GM21390 (cell line): ENCODE data around the gene RXRA.

Experiments used
- ATAC-seq: cut with Tn5 transposase; IDR thresholded peaks from one replicate; pipeline ENCODE4 v1.9.1; 2021; ENCODE audit not compliant: unreplicated experiment

The RXRA gene

DNA sequence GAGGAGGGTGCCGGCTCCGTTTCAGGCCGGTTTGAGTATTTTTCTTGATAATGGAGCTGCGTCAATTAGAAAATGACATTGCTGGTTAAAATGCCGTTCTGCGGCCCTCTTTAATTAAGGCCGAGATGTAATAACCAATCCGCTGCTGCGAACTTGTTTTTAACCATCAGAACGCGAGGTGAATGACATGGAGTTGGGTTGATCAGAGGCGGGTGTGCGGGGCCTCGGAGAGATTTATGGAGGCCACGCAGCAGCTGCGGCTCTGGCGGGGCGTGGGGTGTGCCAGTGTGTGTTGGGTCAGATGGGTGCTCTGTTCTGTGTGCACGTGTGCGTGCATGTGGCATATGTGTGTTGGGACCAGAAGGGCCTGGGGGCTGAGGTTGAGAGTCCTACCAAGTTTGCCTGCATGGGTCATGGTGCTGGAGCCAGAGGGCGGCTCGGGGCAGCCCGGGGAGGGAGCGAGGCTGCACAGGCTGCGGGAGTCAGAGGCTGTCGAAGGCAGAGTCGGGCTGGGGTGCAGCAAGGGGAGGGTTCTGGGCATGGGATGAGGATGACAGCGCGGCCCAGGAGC lies 25.4 kb downstream of the RXRA start:
- ATAC-seq: no peak

DNA sequence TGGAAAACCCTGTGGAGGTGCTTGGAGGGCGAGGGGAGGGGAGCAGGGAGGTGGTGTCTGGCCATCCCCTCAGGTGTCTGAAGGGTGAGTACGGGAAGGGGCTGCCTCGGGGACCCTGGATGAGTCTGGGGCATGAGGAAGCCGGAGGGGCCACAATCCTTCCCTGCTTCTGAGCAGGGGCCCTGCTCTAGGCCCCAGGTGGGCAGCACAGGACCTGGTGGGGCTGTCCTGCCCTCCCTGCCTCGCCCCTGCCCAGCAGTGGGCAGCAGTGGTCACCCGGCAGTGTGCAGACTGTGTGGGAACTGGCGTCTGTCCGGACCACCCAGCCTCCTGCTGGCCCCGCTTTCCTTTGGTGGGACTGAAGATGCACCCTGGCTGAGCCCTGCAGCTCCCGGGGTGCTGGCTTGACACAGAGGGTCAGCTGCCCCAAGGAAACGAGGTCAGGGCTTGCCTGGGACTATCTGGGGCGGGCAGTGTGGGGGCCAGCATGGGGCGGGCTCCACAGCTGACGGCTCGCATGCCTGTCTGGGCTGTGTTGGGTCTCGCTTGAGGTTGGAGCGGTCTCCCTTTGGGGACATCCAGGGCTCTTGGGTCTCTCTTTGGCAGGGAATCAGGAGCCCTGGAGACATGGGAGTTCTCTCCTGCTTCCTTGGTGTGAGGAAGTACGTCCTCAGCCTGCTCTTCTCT lies 26.1 kb downstream of the RXRA start:
- ATAC-seq: no peak

DNA sequence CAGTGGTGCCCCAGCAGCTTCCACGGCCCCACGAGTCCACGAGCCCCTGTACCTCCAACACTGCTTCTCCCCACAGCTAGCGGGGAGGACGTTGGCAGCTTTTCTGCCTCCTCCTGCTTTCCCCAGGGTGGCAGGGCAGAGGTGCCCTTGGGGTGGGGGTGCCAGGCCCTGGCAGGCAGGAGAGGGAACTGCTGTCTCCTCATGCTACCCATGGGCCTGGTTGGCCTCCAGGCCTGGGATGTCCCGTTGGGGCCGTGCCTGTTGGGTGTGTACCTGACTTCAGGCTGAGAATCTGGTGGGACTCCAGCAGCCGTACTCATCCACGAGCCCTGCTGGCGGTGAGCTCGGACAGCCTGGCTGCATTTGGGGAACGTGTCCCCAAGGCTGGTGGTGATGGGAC lies 27.3 kb downstream of the RXRA start:
- ATAC-seq: no peak

DNA sequence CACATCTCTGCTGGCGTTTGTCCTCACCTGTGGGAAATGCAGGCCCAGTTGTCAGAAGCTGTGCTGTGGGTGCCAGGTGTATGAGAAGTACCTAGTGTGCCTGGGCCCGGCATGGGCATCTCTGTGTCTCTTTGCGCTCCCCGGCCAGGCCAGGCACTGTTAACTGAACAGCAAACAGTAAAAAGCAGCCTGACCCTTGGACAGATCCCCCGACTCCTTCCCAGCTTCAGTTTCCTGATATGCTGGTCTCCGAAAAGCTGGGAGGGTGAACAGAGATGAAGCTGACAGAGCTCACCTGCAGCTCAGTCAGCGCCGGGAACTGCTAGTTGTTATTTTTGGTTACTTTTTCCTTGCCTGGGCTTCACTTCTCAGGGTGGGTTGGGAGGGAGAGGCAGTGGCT lies 28.9 kb downstream of the RXRA start:
- ATAC-seq: no peak

DNA sequence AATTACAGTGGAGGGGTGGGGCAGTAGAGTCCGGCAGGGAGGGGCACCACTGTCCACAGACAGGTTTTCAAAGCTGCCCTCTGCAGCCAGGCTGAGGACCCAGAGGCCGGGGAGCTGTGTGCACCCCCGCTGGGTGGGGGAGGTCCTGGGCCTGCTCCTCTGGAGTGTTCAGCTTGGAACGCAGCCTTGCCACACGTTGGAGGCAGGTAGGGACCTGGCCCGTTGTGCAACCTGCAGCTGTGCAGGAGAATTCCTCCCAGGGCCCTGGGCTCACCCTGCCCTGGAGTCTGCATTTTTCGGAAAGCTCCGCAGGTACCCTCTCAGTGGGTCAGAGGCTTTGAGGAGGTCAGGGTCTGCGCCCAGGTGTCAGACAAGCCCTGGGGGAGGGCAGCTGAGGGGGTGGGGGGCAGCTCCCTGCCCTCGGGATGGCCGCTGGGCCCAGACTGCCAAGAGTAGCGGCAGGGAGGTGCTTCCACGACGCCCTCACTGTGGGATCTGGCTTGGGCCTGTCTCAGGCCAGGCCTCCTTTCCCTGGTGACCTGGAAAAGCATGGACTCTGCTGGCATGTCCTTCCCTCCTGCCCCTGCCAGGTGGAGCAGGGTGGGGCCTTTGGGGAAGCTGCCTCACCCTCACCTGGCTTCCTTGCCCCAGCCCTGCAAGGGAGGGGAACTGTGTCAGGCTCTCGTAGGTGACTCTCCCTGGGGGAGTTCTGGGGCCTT lies 29.5 kb downstream of the RXRA start:
- no peak for ATAC-seq

DNA sequence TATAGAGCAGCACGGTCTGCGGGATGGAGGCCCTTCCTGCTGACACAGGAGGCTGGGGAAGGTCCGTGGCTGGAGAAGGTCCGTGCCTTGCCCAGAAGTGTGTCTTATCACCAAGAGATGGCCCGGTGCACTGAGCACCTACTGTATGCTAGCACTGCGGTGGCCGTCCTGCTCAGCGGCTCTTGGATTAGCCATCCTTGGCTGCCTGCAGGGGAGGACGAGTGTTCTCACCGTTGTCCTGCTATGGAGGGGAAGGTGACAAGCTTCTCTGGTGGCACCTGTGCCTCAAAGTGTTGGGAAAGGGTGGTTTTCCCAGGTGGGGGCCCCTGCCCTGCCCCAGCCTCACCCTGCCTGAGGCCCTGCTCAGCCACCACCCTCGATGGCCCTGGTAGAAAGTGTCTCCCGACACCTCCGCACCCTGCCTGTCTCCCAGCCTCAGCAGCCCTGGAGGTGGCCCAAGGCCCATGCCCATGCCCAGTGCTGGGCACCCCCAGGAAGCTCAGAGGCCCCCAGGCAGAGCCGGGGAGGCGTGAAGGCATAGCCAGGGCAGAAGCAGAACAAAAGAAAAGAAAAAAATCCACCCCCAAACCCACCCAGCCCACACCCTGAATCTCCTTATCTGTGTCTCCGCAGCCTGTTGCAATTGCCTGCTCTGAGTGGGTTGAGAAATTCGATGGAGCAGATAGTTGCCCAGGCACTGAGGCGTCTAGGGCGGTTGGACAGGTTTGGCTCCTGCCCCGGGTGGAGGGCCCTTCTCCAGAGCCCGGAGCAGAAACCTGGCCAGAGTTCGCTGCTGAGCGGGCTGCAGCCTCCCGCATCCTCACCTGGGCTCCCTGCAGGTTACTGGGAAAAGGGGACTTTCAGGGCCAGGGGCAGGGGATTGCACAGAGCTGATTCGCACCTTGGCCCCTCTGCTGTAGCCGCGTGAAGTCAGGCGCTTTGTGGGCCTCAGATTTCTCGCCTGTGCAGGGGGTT lies 30.5 kb downstream of the RXRA start:
- ATAC-seq: no peak

DNA sequence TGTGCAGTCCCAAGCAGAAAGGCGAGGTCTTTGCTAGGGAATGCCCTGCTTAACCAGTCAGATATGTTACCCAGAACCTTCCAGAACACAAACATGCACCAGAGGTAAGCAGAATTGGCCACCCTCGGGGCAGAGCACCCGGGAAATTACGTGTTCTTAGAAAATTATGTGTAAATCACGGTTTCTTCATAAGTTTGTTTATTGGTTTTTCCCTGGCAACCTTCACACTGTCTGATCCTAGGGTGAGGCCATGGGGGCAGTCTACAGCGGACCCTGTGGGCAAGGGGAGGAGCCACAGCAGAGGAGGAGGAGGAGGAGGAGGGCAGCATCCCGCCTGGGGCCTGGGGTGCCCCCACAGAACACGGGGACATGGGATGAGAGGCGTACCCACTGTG lies 31.4 kb downstream of the RXRA start:
- no peak for ATAC-seq

DNA sequence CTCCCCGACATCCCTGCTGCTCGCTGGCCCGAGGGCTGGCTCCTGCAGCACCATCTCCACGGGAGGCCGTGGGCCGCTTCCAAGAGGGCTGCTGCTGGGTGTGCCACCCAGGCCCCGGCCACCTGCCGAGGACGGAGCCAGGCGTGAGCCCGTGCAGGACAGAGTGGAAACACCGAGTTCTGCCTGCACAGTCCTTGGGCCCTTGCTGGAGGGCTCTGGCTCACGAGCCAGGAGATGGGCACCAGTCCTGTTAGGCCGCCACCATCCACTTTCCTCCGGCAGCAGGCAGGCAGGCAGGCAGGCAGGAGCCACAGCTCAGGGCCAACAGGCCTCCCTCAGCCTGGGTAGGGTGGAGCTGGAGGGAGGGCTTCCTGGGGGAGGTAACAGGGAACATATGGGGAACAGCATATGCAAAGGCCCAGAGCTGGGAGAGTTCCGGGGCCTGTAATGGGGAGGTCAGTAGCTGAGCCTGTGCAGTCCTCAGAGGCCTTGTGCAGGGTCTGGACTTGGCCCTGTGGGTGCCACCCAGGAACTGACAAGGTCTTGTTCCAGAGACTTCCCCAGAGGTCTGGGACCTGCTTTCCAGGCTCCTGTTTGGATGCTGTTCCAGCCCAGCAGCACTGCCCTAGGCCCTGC lies 31.9 kb downstream of the RXRA start:
- ATAC-seq: no peak

DNA sequence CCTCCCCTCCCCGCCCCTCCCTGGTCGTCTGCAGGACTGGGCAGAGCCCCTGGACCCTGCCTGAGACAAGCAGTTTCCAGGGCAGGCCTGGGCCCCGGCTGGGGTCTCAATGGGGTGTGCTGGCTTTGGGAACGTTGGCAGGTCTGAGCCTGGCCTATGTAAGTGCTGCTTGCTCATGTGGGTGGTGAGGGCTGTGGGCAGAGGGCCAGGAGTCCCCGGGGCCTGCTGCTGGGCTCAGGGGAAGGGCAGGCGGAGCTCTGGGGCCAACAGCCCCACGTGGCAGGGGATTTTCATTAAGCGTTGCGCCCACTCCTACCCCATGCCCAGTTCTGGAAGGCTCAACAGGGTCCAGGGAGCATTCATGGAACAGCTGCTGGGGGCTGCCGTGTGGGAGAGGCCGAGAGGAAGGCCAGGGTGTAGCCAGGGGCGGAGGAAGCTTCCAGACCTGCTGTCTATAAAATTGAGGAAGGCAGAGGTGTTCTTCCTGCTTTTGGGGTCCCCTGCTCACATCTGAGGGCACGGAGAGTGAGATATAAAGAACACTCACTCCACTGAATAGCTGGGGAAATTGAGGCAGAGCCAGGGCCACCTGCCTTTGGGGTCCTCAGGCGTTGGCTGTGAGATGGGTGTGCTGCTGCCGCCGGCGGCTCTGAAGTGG lies 32.5 kb downstream of the RXRA start:
- ATAC-seq: no peak

DNA sequence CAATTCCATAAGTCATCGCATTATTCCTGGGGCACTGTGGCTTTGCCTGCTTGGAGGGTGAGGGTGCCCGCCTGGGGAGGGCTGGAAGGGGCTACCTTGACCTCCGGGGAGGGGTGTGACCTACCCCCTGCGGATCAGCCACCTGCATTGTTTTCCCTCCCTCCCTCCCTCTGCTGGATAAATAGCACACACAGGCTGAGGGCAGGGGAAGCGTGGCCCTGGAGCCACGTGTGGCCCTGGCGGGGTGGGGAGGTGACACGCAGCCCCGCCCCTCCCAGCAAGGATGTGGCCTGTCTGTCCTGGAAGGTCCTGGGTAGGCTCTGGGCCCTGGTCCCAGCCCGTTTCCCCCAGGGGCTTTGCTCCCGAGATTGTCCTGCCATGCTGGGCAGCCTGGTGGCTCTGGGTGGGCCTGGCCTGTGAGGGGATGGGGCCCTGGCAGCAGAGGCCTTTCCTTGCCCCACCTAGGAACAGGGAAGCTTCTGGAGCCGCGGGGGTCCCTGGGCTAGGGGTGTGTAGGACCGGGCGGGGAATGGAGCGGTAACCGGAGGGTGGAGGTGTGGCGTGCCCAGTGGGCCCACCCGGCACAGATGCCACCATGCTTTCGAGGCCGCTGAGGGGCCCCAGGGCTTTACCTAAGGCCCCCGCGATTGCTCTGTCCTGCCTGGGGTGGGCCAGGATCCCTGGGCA lies 33.4 kb downstream of the RXRA start:
- no peak for ATAC-seq

DNA sequence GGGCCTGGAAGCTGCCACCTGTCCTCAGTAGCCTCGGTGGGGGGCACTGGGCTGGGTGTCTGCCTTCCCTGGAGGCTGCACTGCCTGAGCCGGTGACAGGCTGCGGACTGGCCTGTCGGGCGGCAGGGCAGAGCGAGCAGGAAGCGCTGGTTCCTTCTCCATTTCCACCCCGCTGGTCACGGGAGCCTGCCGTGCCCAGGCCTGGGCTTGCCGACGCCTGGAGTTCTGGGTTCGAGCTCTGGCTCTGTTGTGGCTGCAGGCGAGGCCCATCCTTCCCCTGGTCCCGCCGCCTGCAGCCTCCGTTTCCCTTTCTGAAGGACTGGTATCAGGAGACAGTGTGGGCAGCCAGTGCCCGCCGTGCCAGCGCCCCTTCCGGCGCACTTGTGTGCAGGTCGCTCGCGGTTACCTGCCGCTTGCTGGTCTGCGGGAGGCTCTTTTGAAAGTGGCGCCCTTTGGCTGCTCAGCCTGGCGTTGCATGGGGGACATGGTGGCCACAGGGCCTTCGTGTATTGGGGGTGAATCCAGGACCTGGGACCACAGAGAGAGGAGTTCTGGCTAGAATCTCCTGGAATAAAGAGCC lies 34.0 kb downstream of the RXRA start:
- ATAC-seq: no peak

DNA sequence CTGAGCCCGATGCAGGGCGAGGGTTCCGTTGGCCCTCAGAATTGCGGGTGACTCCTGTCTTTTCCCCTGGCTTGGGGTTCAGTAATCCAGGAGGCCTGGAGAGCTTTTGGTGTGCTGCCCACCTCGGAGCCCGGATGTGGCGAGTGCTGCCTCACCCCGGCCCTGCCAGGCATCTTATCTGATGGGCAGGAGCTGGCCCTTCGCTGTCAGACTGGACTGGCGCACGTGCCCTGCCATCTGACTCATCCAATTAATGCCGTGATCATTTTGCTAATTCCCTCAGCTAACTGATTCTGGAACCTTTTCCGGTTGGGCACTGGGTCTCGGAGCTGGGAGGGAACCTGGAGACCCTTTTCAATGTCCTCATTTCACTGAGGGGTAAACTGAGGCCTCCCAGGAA lies 34.6 kb downstream of the RXRA start:
- no peak for ATAC-seq

DNA sequence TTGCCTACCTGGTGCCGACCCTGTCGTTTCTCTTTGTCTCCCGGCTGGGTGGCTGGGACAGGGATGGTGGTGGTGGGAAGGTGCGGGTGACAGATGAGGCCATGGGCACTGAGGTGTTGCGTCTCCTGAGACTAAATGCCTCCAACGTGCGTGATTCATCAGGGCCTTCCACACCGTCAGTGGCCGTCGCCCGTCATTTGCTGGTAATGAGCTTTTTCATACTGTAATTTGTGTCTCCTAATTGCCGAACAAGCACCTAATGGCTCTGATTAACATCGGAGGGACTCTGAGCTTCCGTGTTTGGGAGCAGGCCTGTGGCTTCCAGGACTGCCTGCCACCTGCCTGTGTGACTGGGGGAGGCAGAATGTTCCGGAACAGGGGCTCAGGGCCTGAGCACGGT lies 35.2 kb downstream of the RXRA start:
- no peak for ATAC-seq

DNA sequence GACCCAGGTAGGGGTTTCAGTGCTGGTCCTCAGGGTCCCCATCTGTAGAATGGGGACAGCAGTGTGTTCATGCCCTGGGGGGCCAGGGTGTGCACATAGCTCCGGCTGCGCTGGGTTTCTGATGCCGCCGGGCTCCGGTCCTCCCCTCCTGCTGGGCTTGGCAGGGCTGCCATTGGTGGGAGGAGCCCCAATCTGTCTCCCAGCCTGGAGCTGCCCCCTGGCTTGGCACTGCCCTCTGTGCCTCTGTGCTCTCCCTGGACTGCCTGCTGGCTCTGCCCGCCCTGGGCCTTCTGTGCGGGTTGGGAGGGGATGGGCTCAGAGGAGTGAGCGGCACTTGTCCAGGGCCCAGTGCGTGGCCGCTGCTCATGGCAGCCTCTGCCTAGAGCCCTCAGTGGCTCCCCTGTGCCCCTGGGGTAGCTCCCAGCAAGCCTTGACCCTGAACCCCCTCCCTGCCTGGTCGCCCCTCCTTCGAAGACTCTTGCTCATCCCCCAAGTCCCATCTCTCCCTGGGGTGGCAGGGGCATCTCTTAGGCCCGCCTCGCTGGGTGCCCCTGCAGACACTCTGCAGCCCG lies 35.7 kb downstream of the RXRA start:
- no peak for ATAC-seq

DNA sequence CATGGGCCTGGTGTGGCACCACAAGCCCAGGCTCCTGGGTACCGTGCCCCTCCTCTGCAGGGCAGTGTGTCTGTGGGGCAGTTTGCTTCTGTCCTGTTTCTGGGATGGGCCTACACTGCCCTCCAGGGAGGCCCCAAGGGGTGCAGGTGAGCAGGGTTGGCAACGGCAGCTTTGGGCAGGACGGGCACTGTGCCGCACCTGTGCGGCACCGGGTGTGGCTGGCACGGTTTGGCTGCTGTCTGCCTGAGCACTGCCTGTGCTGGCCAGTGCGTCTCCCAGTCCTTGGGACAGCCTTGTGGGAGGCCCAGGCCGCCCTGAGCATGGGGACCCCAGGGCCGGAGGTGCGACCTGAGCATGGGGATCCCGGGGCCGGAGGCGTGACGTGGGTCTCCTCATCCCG lies 37.2 kb downstream of the RXRA start:
- ATAC-seq: no peak

DNA sequence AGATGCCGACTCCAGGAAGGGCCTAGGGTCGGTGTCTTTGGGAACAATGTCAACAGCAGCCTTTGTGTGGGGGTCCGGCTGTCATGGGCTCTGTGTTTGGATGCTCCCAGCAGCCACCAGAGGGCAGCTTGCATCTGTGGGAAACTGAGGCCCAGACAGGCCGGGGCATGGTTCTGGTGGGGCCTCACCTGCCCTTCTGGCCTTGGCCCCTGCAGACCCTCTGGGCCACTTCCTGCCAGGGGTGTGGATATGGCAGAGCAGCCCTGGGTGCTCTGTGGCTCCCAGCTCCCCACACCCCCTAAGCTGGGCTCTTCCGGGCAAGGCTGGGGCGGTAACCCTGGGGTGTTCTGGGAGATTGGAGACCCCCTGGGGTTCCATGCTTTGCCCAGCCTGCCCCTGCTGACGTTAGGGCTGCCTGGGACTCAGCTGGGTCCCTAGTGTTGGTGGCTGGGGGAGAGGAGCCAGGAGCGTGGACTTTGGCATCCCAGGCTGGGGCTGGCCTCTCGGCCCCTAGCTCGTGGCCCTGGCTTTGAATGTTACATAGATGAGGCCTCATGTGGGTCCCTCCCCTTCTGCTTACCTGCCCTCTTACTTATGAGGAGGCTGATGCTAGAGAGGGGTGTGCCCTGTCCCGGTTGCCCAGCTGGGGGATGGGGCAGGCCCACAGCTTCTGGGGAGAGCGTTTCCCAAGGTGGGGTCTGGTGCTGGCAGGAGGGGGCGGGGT lies 38.3 kb downstream of the RXRA start:
- ATAC-seq: no peak

DNA sequence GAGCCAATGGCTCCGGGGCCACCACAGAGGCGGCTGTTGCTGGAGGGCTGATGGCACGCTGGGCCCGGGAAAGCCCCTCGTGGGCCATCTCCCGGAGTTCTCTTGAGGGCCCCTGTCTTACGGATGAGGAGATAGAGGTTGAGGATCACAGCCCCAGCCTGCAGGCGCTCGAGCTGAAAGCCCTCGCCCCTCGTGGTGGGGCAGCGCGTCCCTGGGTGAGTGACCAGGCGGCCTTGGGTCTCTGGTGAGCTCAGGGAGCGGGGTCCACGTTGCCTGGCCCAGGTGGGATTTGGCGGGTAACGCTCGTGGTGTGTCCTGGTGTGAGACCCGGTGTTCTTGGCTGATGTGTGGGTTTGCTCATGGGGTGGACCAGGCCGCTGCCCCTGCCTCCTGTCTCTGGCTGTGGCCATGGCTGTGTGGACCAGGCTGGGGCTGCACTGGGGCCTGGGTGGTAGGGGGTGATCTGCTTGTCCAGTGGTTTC lies 38.9 kb downstream of the RXRA start:
- ATAC-seq: no peak

DNA sequence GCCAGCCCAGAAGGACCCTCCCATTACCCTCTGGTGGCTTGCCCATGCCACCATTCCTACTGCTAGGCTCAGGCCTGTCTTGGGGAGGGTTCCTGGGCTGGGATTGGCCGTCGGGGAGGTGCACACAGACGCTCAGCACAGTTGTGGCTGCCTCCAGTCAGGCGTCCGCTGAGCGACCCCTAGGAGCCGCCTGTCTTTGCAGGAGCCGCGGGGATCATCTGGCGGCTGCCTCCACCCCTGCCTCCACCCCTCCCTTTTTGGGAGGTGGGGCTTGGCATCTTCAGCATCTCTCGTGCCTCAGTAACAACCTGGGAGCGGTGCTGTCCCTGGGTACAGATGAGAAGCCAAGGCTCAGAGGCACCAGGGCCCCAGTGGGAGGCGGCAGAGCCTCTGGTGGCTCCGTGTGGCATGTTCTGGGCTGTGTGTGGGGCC lies 39.6 kb downstream of the RXRA start:
- no peak for ATAC-seq
